NCI-H1092 treated with DMSO at 0.1 percent for 48 hours (cell line): ENCODE data around the gene C2CD2.
"Not testable (repeated sequence)": the region's sequence is repeated elsewhere in the genome, so short reads cannot be mapped to it uniquely, and the experiment has no call there.

Source experiments
- DNase-seq: peaks from one replicate; lab custom pipeline; 2025; lab: John Stamatoyannopoulos, UW

C2CD2 gene

DNA sequence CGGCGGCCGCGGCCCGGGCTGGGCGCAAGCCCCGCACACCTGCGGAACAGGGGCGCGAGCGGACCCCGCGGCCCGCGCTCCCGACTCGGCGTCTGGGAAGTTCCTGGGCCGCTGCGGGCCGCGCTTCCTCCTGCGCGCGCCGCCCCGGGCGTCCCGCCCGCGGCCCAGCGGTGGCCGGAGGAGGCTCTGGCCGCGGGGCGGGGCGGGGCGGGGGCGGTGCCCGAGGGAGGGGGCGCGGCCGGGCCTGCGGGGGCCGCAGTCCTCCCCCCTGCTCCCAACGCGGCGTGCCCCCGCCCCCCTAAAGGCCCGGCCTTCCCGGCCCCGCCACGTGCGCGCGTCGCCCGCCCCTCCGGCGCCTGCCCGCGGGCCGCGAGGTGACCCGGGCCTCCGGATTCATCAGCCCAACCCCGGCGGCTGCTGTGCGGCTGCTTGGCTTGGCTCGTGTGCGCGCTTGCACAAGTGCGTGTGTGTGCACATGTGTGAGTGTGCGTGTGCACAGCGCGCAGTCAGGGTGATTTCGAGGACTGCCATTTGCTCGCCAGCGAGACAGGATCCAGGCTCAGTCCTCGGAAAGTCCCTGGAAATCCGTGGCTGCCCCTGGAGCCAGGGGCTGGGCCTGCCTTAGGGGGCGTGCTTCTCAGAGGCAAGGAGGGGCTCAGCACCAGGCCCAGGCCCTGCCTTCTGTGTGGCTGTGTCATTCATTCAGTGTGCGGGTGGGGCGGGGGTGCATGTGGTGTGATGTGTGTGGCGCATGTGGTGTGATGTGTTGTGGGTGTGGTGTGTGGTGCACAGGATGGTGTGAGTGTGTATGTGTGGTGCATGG is at the start of gene C2CD2:
C2CD2 (minus strand) TSS at position 188 of the 823 bp plus-strand sequence. CDS start 370 bp downstream, outside the sequence.
- DNase-seq: no peak

DNA sequence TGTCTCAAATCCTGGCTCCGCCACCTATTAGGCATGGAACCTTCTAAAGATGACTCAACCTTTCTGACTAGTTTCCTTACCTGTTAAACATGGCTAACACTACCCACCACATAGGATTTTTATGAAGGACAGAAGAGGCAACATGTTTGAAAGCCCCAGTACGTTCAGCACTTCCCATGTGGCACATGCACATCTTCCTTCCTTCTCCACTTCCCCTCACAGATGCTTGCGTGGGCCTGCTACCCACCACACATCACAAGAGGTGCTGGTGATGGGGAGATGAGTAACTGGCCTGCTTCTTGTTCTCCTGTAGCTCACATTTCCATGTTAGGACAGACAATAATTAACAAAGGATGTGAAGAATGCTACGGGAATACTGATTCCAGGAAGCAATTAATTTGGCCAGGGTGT is 49.2 kb upstream of the C2CD2 start:
- DNase-seq: no peak

DNA sequence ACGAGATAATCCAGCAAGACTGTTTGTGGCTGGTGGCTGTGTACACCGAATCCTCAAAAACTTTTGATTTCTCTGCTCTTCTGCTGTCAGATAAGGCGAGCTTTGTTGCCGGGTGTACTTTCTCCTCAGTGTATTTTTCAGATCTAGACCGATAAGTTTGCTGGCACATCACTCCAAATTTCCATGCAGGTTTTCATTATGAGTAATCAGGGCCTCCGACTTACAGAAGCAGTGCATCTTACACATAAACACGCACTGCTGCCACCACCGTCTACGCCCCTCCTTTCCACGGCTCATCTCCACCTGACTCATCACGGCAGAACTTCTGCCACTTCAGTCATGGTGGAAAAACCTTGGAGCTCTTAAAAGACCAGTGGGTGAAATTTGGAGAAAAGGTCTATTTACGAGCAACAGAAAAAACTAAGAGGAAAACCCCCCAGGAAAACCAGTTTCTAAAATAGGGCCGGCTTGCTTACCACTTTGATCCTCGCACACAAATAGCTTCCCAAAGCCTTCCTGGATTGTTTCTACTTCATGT is 48.7 kb upstream of the C2CD2 start:
- DNase-seq: no peak

DNA sequence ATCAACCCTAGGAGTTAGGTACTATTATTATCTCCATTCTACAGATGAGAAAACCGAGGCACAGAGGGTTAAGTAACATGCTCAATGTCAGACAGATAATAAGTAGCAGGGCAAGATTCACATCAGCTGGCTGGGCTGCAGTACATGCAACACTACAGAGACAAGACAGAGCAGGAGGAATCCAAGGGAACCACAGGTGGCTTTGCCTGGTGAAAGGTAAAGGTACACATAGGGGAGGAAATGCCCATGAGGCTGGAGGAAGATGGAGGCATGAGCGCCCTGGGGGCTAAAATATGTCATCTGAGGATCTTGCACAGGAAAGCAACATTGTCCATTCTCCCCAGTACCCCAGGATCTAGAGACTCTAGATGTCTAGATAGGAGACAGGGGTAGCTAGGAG is 48.0 kb upstream of the C2CD2 start:
- DNase-seq: no peak

DNA sequence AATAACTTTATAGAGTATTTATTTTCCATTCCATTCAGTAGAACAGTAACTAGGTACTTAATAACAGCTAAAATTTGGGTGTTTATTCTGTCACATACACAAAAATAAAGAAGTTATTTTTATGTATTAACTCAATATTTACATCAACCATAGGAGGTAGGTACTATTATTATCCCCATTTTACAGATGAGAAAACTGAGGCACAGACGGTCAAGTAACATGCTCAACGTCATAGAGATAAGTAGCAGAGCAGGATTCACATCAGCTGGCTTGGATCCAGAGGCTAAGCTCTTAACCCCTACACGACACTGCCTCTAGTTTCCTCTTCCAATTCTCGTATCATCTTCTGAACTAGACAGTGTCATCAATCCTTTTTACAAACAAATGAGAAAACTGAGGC is 47.1 kb upstream of the C2CD2 start:
- no peak for DNase-seq

DNA sequence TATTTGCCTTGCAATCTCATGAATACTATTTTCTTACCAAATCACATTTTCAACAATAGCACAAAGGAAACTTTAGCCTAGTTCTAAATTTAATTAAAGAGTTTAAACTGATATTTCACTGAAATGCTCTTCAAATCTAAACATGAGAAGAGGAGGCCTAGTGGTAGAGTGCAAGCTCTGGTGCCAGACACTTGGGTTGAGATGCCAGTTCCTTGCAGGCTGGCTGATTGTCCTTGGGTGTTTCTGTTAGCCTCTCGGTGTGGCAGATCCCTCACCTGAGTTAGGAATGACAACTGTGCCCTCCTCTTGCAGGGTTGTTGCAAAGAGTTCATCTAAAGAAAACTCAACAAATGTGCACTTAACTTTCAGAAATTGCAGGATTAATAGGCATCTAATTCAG is 43.8 kb upstream of the C2CD2 start:
- no peak for DNase-seq

DNA sequence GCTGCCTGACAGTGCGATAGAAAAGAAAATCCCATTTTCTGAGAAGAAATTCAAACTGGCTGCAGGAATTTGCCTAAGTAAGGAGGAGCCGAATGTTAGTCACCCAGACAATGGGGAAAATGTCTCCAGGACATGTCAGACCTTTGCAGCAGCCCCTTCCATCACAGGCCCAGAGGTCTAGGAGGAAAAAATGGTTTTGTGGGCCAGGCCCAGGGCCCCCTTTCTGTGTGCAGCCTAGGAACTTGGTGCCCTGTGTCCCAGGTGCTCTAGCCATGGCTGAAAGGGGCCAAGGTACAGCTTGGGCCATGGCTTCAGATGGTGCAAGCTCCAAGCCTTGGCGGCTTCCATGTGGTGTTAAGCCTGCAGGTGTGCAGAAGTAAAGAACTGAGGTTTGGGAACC is 41.8 kb upstream of the C2CD2 start:
- DNase-seq: no peak

DNA sequence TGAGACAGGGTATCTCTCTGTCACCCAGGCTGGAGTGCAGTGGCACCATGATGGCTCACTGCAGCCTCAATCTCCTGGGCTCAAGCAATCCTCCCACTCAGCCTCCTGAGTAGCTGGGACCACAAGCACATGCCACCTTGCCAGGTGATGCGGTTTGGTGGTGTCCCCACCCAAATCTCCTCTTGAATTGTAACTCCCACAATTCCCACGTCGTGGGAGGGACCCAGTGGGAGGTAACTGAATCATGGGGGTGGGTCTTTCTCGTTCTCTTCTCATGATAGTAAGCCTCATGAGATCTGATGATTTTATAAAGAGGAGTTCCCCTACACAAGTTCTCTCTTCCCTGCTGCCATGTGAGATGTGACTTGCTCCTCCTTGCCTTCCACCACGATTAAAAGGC is 40.8 kb upstream of the C2CD2 start:
- DNase-seq: not testable (repeated sequence)

DNA sequence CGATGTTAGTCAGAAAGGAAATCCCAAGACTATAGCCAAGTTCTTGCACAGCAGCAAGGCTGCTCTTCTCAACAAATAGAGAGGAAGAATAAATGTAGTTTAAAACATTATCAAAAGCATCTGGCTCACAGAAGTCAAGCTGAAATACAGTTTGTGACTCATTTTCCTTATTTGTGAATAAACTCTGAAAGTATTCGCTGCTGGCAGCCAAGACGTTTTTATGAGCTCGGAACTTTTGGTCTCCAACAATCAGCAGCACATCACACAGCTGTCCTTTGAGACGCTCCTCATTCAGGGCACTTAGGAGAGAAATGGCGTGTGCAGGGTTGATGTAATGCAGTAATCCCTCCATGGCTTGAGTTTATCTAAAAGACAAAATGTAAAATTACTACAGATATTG is 39.9 kb upstream of the C2CD2 start:
- no peak for DNase-seq

DNA sequence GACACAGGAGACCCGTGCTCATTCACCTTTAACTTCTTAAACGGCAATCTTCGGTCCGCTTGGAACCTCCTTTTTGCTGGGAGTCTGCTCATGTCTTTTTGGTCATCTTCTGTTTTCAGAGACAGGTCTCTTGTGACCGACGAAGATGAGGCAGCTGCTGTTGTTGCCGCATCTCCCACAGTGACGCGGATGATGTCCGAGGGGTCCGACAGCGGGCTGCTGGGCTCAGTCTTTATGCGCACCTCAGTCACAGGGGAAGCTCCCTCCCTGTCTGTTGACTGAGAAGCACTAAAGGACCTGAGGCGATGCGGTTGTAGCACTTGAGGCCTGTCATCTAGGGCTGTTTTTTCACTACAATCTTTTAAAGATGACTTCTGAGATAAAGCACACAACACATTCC is 38.8 kb upstream of the C2CD2 start:
- DNase-seq: no peak

DNA sequence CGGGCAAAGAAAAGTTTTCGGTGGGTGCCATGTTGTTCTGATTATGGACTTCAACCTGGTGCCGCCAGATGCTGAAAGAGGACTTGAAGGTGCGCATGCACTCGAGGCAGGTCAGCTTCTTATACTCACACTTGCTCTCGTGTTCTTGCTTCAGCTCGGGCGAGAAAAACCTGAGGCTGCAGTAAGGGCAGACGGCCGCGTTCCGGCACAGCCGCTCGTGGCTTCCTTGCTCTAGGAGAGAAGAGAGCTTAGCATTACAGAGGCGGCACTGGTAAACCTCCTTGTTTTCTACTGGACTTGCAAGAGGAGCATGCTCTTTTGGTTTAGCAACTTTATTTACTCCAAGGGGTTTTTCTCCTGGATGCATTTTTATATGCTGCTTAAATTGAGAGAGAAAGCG is 37.8 kb upstream of the C2CD2 start:
- no peak for DNase-seq

DNA sequence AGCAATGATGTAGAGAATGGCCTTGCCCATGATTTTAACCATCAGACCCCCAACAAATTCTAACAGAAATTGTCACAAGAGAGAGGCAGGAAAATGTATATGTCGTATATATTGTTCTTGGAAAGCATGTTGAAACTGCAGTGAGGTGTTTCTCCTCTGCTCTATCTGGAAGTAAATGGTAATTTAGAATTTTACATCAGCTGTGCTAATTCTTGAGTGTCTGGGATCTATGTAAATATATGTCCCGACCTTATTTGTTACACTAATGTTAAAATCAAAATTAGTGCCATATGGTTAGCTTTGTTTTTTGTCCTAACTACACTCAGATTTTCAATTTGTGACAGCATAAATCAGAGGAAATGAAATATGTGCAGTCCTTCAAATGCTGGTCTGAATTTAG is 35.9 kb upstream of the C2CD2 start:
- no peak for DNase-seq

DNA sequence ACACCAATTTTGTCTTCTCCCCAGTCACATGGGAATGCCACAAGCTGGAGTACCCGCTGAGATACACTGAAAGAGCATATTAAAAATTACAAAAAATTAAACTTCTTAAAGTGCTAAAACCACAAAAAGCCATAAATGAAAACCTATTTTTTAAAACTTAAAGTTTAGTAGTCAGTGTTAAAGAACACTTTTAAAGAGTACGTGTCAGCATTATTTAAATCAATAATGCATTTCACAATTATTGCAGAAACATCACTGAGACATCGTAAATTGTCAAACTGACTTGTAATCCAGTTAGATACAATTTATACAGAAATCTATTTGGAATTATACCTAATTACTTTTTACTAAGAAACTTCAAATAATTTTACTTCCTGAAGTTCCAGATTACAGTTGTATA is 33.5 kb upstream of the C2CD2 start:
- DNase-seq: no peak

DNA sequence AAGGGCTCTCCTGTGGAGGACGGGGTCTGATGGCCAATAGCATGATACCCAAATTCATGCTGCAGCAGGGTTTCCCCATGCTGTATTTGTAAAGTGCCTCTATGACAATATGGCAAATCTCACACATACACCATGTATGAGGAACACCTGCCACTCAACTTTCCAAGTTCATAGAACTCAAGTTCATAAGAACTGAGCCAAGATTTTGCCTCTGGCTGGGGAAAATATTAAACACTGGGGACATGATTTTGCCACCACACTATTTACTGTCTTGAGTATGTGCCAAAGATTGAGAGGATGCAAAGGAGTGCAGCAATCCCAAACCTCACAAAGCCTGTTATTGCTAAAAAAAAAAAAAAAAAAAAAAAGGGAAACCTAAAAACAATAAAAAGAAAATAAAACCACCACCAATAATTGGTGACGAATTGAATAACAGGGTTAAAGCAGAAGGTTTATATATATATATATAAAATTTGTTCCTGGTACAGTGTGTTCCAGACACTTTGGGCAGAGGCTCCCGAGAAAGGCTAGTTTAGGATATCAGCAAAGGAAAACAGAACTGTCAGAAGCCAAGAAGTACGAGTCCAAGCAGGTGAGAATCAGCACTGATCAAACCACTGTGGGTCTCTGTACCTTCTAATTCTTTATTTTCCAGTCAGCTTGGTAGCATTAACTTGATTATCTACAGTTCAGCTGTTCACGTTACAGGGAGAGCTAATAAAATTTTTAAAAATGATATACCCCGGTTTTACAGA is 32.0 kb upstream of the C2CD2 start:
- no peak for DNase-seq

DNA sequence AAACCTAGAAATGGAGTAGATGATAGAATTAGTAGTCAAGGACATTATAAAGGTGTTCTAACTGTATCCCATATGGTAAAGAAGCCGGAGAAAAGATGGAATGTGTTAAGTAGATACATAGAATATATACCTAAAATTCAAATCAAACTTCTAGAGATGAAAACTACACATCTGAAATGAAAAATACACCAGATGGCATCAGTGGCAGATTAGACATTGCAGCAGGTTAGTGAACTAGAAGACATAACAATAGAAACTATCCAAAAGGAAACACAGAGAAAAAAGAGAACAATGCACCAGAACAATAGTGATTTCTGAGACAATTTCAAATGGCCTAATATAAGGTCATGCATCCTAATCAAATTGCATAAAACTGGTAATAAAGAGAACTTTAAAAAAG is 29.4 kb upstream of the C2CD2 start:
- DNase-seq: no peak

DNA sequence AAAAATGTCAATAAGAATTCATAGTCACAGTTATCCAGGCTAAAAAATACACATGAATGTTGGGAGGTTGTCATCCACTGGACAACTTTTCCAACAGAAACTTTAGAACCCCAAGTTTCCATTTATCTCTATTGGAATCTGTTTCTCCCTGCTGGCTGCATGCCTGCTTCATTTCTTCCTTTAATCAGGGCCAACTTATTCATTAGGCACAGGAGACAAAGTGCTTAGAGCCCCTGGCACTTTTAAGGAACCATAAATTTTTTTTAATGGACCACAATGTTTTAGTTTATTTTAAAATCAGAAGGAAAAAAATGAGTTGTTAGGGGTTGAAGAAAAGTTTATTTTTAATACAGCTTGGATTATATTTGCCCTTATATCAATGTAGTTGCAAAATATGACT is 26.7 kb upstream of the C2CD2 start:
- no peak for DNase-seq

DNA sequence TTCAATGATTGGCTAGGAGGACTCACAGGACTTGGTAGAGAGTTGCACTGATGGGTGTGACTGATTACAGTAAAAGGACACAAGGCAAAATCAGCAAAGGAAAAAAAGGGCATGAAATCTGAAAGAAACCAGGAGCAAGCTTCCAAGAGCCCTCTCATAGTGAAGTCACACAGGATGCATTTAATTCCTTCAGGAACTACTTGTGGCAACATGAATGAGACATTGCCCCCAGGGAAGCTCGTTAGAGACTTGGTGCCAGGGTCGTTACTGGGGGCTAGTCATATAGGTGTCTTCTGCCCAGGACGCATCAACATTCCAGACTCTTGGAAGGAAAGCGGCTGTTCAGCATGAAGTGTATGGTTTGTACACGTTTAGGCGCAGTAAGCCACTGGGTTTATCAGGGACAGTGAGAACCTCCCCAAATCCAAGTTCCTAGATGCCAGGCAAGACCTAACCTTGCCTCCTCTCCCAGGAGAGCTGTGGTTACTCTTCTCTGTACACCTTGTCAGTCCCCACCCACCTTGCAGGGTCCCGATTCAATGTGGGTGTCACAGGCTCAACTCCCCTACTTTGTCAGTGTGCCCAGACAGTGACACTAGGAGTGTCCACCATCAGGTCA is 26.0 kb upstream of the C2CD2 start:
- no peak for DNase-seq

DNA sequence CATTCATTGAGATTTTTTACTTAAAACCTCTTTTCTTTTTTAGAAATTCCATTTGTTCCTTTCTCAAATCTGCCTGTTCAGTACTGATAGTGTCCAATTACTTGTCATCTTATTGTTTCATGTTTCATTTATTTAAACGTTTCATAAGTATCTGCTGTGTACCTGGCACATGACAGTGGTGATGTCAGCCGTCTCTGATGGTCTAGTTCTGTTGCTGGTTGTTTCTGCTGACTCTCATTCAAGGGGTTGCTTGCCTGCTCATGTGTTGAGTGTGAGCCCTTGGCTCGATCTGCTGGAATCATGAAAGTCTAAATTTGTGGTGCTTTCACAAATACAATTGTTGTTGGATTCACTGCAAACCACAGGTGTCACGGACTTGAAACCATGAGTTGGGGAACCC is 25.5 kb upstream of the C2CD2 start:
- DNase-seq: no peak

DNA sequence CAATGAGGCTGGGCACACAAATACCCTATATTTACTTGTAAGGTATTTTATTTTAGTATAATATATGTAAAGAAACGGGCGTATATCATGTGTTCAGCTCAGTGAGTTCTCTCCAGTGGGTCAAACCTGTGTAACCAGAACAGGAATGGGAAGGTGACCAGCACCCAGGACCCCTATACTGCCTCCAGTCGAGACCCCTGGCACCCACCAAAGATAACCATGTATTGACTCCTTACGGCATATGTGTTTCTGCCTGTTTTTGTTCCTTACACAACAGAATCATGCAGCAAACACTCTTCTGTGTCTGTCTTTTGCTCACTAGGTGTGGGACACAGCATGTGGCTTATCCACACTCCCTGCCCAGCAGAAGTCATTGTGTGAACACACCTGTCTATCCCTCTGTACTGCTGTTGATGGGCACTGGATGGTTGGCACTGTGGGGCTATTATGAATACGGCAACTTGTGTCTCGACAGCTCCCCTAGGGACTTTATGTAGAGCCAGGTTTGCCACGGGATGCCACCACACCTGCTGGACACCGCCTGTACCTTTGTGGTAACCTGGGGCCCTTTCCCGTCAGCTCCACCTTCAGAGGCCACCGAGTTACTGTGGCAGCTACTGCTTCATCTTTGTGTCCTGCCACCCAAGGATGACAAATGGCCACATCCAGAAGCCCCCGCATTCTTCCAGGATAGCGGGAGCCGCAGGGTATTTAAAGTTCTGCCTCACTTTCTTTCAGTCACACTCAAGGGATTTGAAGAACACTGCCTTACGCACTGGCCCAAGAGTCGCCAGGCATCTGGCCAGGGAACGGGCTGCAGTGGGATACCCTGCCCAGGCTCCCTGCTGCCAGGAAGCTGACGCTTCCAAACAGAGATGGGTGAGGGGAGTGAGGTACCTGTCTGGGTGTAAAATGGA is 23.5 kb upstream of the C2CD2 start:
- DNase-seq: no peak

DNA sequence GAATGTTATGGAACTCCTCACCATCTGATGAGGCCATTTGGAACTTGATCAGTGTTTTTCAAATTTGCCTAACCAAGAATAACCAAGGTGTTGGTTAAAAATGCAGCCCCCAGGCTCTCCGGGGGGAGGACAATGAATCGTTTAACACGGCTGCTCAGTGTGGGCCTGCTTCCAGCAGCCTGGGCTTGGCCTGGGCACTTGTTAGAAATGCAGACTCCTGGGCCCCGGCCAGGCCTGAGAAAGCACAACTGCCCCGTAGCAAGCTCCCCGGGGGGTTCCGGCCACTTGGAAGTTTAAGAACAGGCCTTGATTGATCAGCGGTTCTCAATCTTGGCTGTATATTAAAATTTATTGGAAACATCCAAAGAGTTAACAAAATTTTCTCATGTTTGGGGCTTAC is 22.8 kb upstream of the C2CD2 start:
- DNase-seq: no peak

DNA sequence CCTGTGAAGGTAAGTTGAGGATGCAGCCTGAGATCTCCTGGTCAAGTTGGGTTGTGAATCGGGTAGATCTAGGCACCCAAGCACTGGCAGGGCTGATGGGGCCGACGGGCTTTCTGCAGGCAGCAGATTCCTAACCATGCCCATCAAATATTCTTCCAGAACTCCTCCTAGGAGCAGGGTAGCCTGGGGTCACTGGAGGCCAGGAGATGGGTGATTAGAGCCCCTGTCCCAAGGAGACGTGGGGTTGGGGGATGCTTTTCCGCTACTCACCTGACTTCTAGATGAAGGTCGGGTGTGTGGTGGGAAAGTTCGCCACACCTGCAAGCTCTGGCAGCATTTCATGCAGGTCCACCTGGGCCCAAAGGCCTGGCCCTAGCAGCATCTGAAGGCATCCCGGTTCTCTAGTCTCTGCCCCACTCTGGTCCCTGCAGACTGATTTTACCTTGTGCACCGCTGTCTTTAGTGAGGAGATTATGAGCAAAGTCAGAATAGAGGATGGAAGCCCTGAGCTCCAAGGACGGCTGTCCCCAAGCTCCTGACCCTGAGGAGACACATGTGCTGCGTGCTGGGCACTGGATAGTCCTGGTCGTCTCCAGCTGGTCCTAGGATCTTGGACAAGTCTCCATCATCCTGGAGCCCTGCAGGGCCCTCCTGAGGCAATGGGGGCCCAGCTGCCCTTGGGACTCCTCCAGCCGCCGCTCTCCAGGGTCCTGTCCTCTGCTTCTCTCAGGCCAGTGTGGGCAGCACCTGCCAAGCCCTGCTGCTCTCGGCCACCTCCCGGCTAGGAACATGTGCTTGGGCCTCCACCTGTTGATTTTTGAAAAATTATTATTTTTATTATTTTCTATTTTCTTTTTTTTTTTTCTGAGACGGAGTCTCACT is 21.8 kb upstream of the C2CD2 start:
- no peak for DNase-seq
